WTC11 (cell line): ENCODE data around the gene ABHD17C.

Experiments
- CTCF ChIP-seq: fragments of 200-600 bp; IDR thresholded peaks from 2 replicates; pipeline ENCODE4 v1.8.0; 2022; ENCODE audit warnings: antibody characterized with exemption
- ESRRA ChIP-seq: sonication (generic); formaldehyde crosslinking; IDR thresholded peaks from 2 replicates; pipeline ENCODE4 v1.8.1; 2022; ENCODE audit warnings: mild to moderate bottlenecking, missing genetic modification reagents, borderline replicate concordance
- FOXJ3 ChIP-seq: sonication (generic); formaldehyde crosslinking; IDR thresholded peaks from 2 replicates; pipeline ENCODE4 v1.9.0; 2021; ENCODE audit warnings: missing genetic modification reagents, mild to moderate bottlenecking, borderline replicate concordance
- IRF1 ChIP-seq: sonication (generic); formaldehyde crosslinking; IDR thresholded peaks from 2 replicates; pipeline ENCODE4 v1.8.0; 2023; ENCODE audit warnings: missing genetic modification reagents
- IRF2 ChIP-seq: sonication (generic); formaldehyde crosslinking; IDR thresholded peaks from 2 replicates; pipeline ENCODE4 v1.8.0; 2022; ENCODE audit warnings: low read depth, missing genetic modification reagents, borderline replicate concordance
- MAX ChIP-seq: sonication (generic); formaldehyde crosslinking; IDR thresholded peaks from 2 replicates; pipeline ENCODE4 v1.8.0; 2022; ENCODE audit warnings: mild to moderate bottlenecking, missing genetic modification reagents
- NFE2L1 ChIP-seq: sonication (generic); formaldehyde crosslinking; IDR thresholded peaks from 2 replicates; pipeline ENCODE4 v1.8.1; 2023; ENCODE audit warnings: missing genetic modification reagents
- STAT6 ChIP-seq: sonication (generic); formaldehyde crosslinking; conservative IDR thresholded peaks from 2 replicates; pipeline ENCODE4 v1.8.1; 2023; ENCODE audit warnings: mild to moderate bottlenecking, low read depth, missing genetic modification reagents, moderate library complexity
- USF2 ChIP-seq: sonication (generic); formaldehyde crosslinking; IDR thresholded peaks from 2 replicates; pipeline ENCODE4 v1.8.1; 2023; ENCODE audit warnings: mild to moderate bottlenecking, missing genetic modification reagents, moderate library complexity
- ZNF317 ChIP-seq: sonication (generic); formaldehyde crosslinking; IDR thresholded peaks from 2 replicates; pipeline ENCODE4 v1.8.1; 2023; ENCODE audit warnings: low read depth, mild to moderate bottlenecking, moderate library complexity, missing genetic modification reagents, borderline replicate concordance
- ZNF416 ChIP-seq: fragments of 250-450 bp; sonication (Bioruptor Pico); IDR thresholded peaks from 2 replicates; pipeline ENCODE4 v1.9.0; 2021; ENCODE audit warnings: mild to moderate bottlenecking, inconsistent platforms
- ZNF671 ChIP-seq: fragments of 250-450 bp; sonication (Bioruptor Pico); IDR thresholded peaks from 2 replicates; pipeline ENCODE4 v1.8.0; 2021; ENCODE audit warnings: mild to moderate bottlenecking

- TF ChIP-seq CTCF = no peak
- TF ChIP-seq IRF2 (CRISPR knock-in tag) = no peak
- no peak for TF ChIP-seq NFE2L1 (CRISPR knock-in tag)
- no peak for TF ChIP-seq USF2
- no peak for TF ChIP-seq ZNF416 (CRISPR knock-in tag)
- no peak for TF ChIP-seq IRF1 (CRISPR knock-in tag)
- TF ChIP-seq ZNF317 = no peak
- no peak for TF ChIP-seq ZNF671 (CRISPR knock-in tag)
- no peak for TF ChIP-seq ESRRA (CRISPR knock-in tag)
- no peak for TF ChIP-seq STAT6 (CRISPR knock-in tag)
- no peak for TF ChIP-seq MAX (CRISPR knock-in tag)
- no peak for TF ChIP-seq FOXJ3
Observed at GRCh38 chr15:80697075-80697685, 2.1 kb downstream of the ABHD17C start.
